ENCODE results near the gene LAGE3.

Gene LAGE3

DNA sequence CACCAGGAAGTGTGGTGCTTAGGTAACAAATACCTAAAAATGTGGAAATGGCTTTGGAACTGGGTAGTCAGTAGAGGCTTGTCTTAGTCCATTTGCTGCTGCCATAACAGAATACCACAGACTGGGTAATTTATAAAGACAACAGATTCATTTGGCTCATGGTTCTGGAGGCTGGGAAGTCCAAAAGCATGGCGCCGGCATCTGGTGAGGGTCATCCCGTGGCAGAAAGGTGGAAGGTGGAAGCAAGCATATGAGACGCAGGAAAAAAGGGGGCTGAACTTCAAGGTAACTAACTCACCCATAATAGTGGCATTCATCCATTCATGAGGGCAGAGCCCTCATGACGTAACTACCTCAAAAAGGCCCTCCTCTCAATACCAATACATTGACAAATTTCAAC, 30.4 kb upstream of the LAGE3 start:
- DNase-seq (ENCODE audit: low read depth): no peak
- TF ChIP-seq POLR2A (IDR thresholded peaks at IDR 0.05; ENCODE audit: extremely low read depth, insufficient read length): no peak
- TF ChIP-seq, protein P1, sequence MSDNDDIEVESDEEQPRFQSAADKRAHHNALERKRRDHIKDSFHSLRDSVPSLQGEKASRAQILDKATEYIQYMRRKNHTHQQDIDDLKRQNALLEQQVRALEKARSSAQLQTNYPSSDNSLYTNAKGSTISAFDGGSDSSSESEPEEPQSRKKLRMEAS (IDR thresholded peaks at IDR 0.05; ENCODE audit: low read depth, low read length): no peak
- TF ChIP-seq, protein P2, sequence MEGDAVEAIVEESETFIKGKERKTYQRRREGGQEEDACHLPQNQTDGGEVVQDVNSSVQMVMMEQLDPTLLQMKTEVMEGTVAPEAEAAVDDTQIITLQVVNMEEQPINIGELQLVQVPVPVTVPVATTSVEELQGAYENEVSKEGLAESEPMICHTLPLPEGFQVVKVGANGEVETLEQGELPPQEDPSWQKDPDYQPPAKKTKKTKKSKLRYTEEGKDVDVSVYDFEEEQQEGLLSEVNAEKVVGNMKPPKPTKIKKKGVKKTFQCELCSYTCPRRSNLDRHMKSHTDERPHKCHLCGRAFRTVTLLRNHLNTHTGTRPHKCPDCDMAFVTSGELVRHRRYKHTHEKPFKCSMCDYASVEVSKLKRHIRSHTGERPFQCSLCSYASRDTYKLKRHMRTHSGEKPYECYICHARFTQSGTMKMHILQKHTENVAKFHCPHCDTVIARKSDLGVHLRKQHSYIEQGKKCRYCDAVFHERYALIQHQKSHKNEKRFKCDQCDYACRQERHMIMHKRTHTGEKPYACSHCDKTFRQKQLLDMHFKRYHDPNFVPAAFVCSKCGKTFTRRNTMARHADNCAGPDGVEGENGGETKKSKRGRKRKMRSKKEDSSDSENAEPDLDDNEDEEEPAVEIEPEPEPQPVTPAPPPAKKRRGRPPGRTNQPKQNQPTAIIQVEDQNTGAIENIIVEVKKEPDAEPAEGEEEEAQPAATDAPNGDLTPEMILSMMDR (IDR thresholded peaks at IDR 0.05; ENCODE audit: low read depth, low read length): no peak
- TF ChIP-seq MYC (IDR thresholded peaks at IDR 0.05; ENCODE audit: low read depth, low read length): no peak
- no peak overlapping the region for H3K4me3 ChIP-seq (ENCODE audit: low read depth, low read length)

DNA sequence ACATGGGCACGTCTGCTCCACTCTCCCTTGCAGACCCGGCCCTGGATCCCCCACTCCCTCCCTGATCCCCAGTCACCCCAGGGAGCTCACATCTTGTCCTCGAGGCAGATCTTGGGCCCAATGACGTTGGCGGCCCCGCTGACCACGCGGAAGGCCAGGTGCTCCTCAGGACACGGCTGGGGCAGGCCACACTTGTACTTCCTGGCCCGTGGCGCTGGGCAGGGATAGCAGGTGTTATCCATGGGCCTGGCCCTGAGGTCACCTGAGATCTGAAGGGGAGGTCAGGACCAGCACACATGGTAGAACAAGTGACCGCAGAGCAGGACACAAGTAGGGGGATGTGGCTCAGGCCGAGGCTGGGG, 29.3 kb upstream of the LAGE3 start:
- no peak overlapping the region for H3K4me3 ChIP-seq (ENCODE audit: low read depth, low read length)
- TF ChIP-seq, protein P2 (IDR thresholded peaks at IDR 0.05; ENCODE audit: low read depth, low read length): no peak
- TF ChIP-seq MYC (IDR thresholded peaks at IDR 0.05; ENCODE audit: low read depth, low read length) (no peak), POLR2A (IDR thresholded peaks at IDR 0.05; ENCODE audit: extremely low read depth, insufficient read length) (no peak)
- TF ChIP-seq, protein P1 (IDR thresholded peaks at IDR 0.05; ENCODE audit: low read depth, low read length): no peak

DNA sequence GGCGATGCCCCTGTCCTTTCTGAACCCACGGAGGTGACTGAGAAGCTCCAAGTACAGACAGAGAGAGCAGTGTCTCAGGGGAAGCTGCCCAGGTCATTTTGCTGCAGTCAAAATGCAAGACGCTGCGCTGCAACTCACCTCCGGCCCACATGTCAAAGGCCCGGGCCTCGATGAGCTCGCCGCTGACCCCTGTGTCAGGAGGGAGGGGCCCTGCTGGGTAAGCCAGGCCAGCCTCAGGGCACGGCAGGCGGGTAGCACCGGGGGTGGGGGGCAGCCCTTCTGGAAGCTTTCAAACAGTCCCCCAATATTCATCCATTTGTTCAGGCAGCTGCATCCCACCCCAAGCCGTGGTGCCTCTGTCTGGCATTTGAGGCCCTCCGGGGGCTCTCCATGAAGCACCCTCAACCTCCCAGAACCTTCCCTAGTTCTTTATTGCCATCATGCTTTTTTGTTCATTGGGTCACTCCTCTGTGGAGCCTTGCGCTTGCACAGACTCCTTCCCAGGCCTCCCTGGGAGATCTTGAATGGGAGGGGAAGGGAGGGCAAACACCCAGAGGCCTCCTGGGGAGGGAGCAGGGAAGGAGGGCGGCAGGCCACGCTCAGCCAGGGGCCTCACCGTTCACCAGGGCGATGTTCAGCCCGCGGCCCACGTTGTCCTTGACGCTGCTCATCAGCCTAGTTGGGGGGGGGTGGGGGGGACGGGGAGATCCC, 28.7 kb upstream of the LAGE3 start:
- TF ChIP-seq, protein P2 (IDR thresholded peaks at IDR 0.05; ENCODE audit: low read depth, low read length): no peak
- TF ChIP-seq POLR2A (IDR thresholded peaks at IDR 0.05; ENCODE audit: extremely low read depth, insufficient read length): no peak
- TF ChIP-seq MYC (IDR thresholded peaks at IDR 0.05; ENCODE audit: low read depth, low read length): no peak
- TF ChIP-seq, protein P1 (IDR thresholded peaks at IDR 0.05; ENCODE audit: low read depth, low read length): no peak
- H3K4me3 ChIP-seq (ENCODE audit: low read depth, low read length): no peak overlapping the region
- no peak for DNase-seq (ENCODE audit: low read depth)

More for the DNA sequence above, 29.3 kb upstream of the LAGE3 start:
- no peak for DNase-seq (ENCODE audit: low read depth)

DNA sequence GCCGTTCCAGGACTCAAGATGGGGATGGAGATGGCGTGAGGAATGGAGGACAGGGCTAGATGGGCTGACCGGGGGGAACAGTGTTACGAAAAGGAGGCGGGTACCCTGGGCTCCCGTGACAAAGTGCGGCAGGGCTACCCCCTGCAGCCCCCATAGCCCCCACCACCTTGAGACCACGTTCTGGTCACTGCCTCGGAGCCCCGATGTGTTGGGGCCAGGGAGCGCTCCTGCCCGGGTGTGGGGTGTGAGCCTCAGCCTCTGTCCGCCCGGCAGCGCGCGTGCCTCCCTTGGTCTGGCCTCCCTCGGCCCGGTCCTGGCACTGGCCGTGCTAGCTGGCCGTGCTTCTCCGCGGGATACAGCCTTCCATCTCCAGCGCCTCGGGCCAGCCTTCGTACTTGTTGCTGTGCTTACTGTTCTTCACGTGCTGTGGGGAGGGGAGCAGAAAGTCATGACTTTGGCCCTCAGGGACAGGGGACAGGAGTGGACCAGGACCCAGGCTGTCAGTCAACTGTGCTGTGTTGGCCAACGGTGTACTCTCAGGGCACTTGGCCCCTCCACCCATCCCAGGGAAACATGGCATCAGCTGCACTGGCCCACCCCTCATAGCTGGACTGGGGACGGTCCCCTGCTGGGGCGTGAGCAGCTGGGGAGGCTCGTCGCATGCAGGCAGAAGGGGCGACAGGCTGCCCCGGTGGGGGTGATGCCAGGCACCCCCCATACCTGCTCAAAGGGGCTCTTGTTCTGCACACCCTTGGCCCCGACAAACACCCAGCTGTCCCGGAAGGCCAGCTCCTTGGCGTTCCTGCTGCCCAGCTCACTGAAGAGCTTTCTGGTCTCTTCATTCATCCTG, 27.6 kb upstream of the LAGE3 start:
- no peak for DNase-seq (ENCODE audit: low read depth)
- H3K4me3 ChIP-seq (ENCODE audit: low read depth, low read length): no peak overlapping the region
- TF ChIP-seq, protein P1 (IDR thresholded peaks at IDR 0.05; ENCODE audit: low read depth, low read length): no peak
- TF ChIP-seq POLR2A (IDR thresholded peaks at IDR 0.05; ENCODE audit: extremely low read depth, insufficient read length) (no peak), MYC (IDR thresholded peaks at IDR 0.05; ENCODE audit: low read depth, low read length) (no peak)
- TF ChIP-seq, protein P2 (IDR thresholded peaks at IDR 0.05; ENCODE audit: low read depth, low read length): no peak

DNA sequence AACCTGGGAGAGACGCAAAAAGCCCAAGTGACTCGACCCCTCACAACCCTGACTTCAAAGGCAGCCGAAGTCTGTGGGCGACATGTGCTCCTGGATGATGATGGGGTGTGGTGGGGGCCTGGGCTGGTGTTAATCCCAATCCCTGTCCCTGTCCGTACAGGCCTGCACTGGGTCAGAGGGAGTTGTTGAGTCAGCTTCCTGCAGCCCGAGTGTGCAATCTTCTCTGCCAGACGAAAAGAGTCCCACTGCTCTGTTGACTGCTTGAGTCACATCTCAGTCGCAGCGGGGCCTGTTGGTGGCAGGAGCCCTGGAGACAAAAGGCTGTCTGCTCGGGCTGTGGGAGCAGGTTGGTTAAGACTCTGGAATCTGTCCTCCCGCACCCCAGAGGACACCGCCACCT, 26.7 kb upstream of the LAGE3 start:
- no peak for DNase-seq (ENCODE audit: low read depth)
- no peak for TF ChIP-seq MYC (IDR thresholded peaks at IDR 0.05; ENCODE audit: low read depth, low read length)
- TF ChIP-seq, protein P2 (IDR thresholded peaks at IDR 0.05; ENCODE audit: low read depth, low read length): no peak
- TF ChIP-seq POLR2A (IDR thresholded peaks at IDR 0.05; ENCODE audit: extremely low read depth, insufficient read length): no peak
- TF ChIP-seq, protein P1 (IDR thresholded peaks at IDR 0.05; ENCODE audit: low read depth, low read length): no peak

More for the DNA sequence above, 26.7 kb upstream of the LAGE3 start:
- H3K4me3 ChIP-seq (ENCODE audit: low read depth, low read length): no peak overlapping the region

Data from NB4 (cell line).